GM21723 (cell line): ENCODE data around the gene IFI44L.

Experiments used
- ATAC-seq: cut with Tn5 transposase; IDR thresholded peaks from one replicate; pipeline ENCODE4 v1.9.1; 2021; ENCODE audit warnings: mild to moderate bottlenecking, moderate library complexity; ENCODE audit not compliant: unreplicated experiment

IFI44L gene

GRCh38 chr1:78687315-78687714, 67.1 kb downstream of the IFI44L start:
- ATAC-seq: no peak

- no peak for ATAC-seq
Observed at GRCh38 chr1:78687914-78688313, 67.7 kb downstream of the IFI44L start.

GRCh38 chr1:78688697-78689096, 68.4 kb downstream of the IFI44L start:
- no peak for ATAC-seq

- ATAC-seq: no peak
Observed at GRCh38 chr1:78690516-78690915, 70.3 kb downstream of the IFI44L start.

- ATAC-seq: no peak
Observed at GRCh38 chr1:78691995-78692747, 71.9 kb downstream of the IFI44L start.
